HepG2 (cell line): Measurements from ENCODE around the gene C1QTNF5. TPM values are rescaled to one million over a fixed set of nuclear protein-coding genes. Genes with fewer than 3 reads are reported as not detected.

Experiments
- ATAC-seq: fragments of 200-7000 bp; cut with Tn5 transposase; 3 replicates; pipeline ENCODE4 v1.9.1; 2020; ENCODE audit warnings: mild to moderate bottlenecking, moderate library complexity
- BruUV-seq: library from RNA; stranded (reverse); fragments of 400-500 nt; replicated peaks from 2 replicates; lab custom pipeline; 2021; lab: Mats Ljungman, UMichigan
- CTCF ChIA-PET: fragments of 300-600 bp; formaldehyde crosslinking; extraction: SDS; loops from one replicate; lab custom pipeline; 2021; ENCODE audit warnings: low total read pairs, inconsistent platforms, low intra/inter-chr PET ratio; lab: Yijun Ruan, JAX
- POLR2A ChIA-PET: fragments of 350-600 bp; sonication (Branson Sonifier 250); formaldehyde crosslinking; loops from one replicate; lab custom pipeline; 2020; ENCODE audit warnings: antibody characterized with exemption, inconsistent platforms; lab: Yijun Ruan, JAX
- DNase-seq: peaks from one replicate; pipeline ENCODE4 v3.0.0-alpha.2; 2015; ENCODE audit warnings: low spot score
- FAIRE-seq: peaks from 3 replicates; lab custom pipeline; 2011; peaks lifted over from hg19 to GRCh38; lab: Jason Lieb, UNC
- H2AFZ ChIP-seq: one replicate; pipeline ENCODE4 v1.6.1; 2011; ENCODE audit warnings: low read length, inconsistent platforms
- H3K27ac ChIP-seq: fragments of 300-600 bp; 3 replicates; pipeline ENCODE4 v1.8.0; 2011; ENCODE audit warnings: mixed run types, mild to moderate bottlenecking, mixed read lengths, low read length, inconsistent platforms; ENCODE audit not compliant: insufficient read depth; ENCODE audit errors: extremely low read length
- H3K27me3 ChIP-seq, 2 experiments: fragments of 200-600 bp in 1 of 2; 2 replicates in 1 of 2; 3 replicates in 1 of 2; pipeline versions ENCODE4 v1.6.0 to v1.8.0; 2011; ENCODE audit warnings: low read length in 2 of 2, mild to moderate bottlenecking in 2 of 2, moderate library complexity in 2 of 2, inconsistent platforms in 1 of 2; ENCODE audit not compliant: insufficient read depth in 2 of 2, control insufficient read depth in 1 of 2
- H3K36me3 ChIP-seq, 2 experiments: fragments of 200-600 bp in 1 of 2; replicated peaks in 1 of 2; 2 replicates in 1 of 2; 3 replicates in 1 of 2; pipeline versions ENCODE4 v1.5.1 to v1.8.0; 2011; ENCODE audit warnings: low read length in 2 of 2, inconsistent platforms in 1 of 2; ENCODE audit not compliant: insufficient read depth in 2 of 2, control insufficient read depth in 1 of 2
- H3K4me1 ChIP-seq: 2 replicates; pipeline ENCODE4 v1.5.1; 2012; ENCODE audit warnings: low read length, inconsistent platforms; ENCODE audit not compliant: insufficient read depth
- H3K4me2 ChIP-seq: 2 replicates; pipeline ENCODE4 v1.6.0; 2011; ENCODE audit warnings: low read depth, low read length, inconsistent platforms
- H3K4me3 ChIP-seq, 3 experiments: fragments of 200-600 bp in 1 of 3; sonication (generic), shearing (Covaris generic) in 1 of 3; replicated peaks in 1 of 3; 2 replicates each; pipeline ENCODE4 v1.5.1; 2011 to 2016; ENCODE audit warnings: low read length in 3 of 3, inconsistent platforms in 2 of 3, low read depth in 2 of 3, mild to moderate bottlenecking in 2 of 3, control low read depth in 1 of 3, mixed read lengths in 1 of 3; ENCODE audit not compliant: insufficient read depth in 1 of 3
- H3K79me2 ChIP-seq: one replicate; pipeline ENCODE4 v1.6.1; 2011; ENCODE audit warnings: low read length, inconsistent platforms; ENCODE audit not compliant: insufficient read depth
- H3K9ac ChIP-seq: 2 replicates; pipeline ENCODE4 v1.6.0; 2011; ENCODE audit warnings: mild to moderate bottlenecking, low read depth, low read length, inconsistent platforms; ENCODE audit not compliant: insufficient read depth
- H3K9me3 ChIP-seq: 2 replicates; pipeline ENCODE4 v1.5.1; 2012; ENCODE audit warnings: mild to moderate bottlenecking, low read length
- H4K20me1 ChIP-seq: 2 replicates; pipeline ENCODE4 v1.6.0; 2011; ENCODE audit warnings: inconsistent platforms, mild to moderate bottlenecking, low read length, moderate library complexity; ENCODE audit not compliant: insufficient read depth
- FOXA1 ChIP-seq, 2 experiments: fragments of 450-650 bp in 1 of 2; sonication (generic) in 1 of 2; formaldehyde crosslinking in 1 of 2; IDR thresholded peaks; 2 replicates each; pipeline versions ENCODE4 v1.4.0 to v1.6.1; 2016 to 2020; ENCODE audit warnings: missing genetic modification reagents in 1 of 2
- MXI1 ChIP-seq: IDR thresholded peaks from 3 replicates; pipeline ENCODE4 v1.6.1; 2012; ENCODE audit warnings: low read depth, low read length, inconsistent platforms, borderline replicate concordance
- SP5 ChIP-seq: IDR thresholded peaks from 2 replicates; pipeline ENCODE4 v1.6.1; 2016; ENCODE audit warnings: low read depth, borderline replicate concordance
- TSC22D2 ChIP-seq: sonication (generic); formaldehyde crosslinking; IDR thresholded peaks from 2 replicates; pipeline ENCODE4 v1.5.1; 2020; ENCODE audit warnings: missing genetic modification reagents, mild to moderate bottlenecking, borderline replicate concordance
- ZFX ChIP-seq: sonication (generic); formaldehyde crosslinking; IDR thresholded peaks from 2 replicates; pipeline ENCODE4 v1.4.0; 2020; ENCODE audit warnings: mild to moderate bottlenecking, low read depth, missing genetic modification reagents, moderate library complexity
- ZMAT3 ChIP-seq: sonication (generic); formaldehyde crosslinking; conservative IDR thresholded peaks from 2 replicates; pipeline ENCODE4 v1.7.0; 2021; ENCODE audit warnings: missing genetic modification reagents
- ZNF33A ChIP-seq: sonication (generic); formaldehyde crosslinking; IDR thresholded peaks from 2 replicates; pipeline ENCODE4 v1.5.1; 2020; ENCODE audit warnings: missing genetic modification reagents, mild to moderate bottlenecking, moderate library complexity, borderline replicate concordance
- ZNF652 ChIP-seq: IDR thresholded peaks from 2 replicates; pipeline ENCODE4 v1.6.1; 2016; ENCODE audit warnings: low read depth, borderline replicate concordance
- ZNF724P ChIP-seq: sonication (generic); formaldehyde crosslinking; IDR thresholded peaks from 2 replicates; pipeline ENCODE4 v1.8.0; 2022; ENCODE audit warnings: missing genetic modification reagents, borderline replicate concordance
- ZNF883 ChIP-seq: sonication (generic); formaldehyde crosslinking; IDR thresholded peaks from 2 replicates; pipeline ENCODE4 v1.5.1; 2020; ENCODE audit warnings: mild to moderate bottlenecking, missing genetic modification reagents; ENCODE audit errors: not compliant biosample characterization
- WGBS: methylation state at CpG from one replicate; pipeline ENCODE4 v1.1.6; 2017; ENCODE audit warnings: low lambda C conversion rate; 5-methylcytosine and 5-hydroxymethylcytosine counted together
- in situ Hi-C: cut with HindIII; loops from 2 replicates; pipeline ENCODE4 v1.10.0; 2017; ENCODE audit warnings: low pct_unique_long_range_greater_than_20kb; ENCODE audit not compliant: extremely low pct_ligation_motif_present
- intact Hi-C: fragments of 100-400 bp; cut with micrococcal nuclease; formaldehyde crosslinking; loops from one replicate; pipeline ENCODE4 v1.10.0; 2022; ENCODE audit not compliant: unreplicated experiment
- polyA plus RNA-seq, 8 experiments: library from polyadenylated mRNA; depleted of rRNA in 3 of 8; stranded (reverse) in 7 of 8; unstranded in 1 of 8; fragments of >200 nt; fragmentation: Illumina TruSeq in 4 of 8; extraction: Trizol in 4 of 8; gene quantifications; 2 replicates each; pipeline versions ENCODE4 v1.2.1 to v1.2.3, GENCODE V29; 2011 to 2016; ENCODE audit warnings: low read depth in 4 of 8, missing spikeins in 1 of 8, mixed read lengths in 1 of 8; ENCODE audit not compliant: insufficient read depth in 1 of 8
- total RNA-seq, 5 experiments: library from RNA; depleted of rRNA; stranded (reverse); fragments of >200 nt; fragmentation: Illumina TruSeq; extraction: Trizol; gene quantifications; 2 replicates each; pipeline ENCODE4 v1.2.3, GENCODE V29; 2016; ENCODE audit warnings: low read depth in 1 of 5
- TF ChIP-seq, protein P1 (sequence below): sonication (generic); formaldehyde crosslinking; IDR thresholded peaks from 2 replicates; pipeline ENCODE4 v1.9.0; 2022; ENCODE audit warnings: low read depth, missing genetic modification reagents
- TF ChIP-seq, protein P2 (sequence below): sonication (generic); formaldehyde crosslinking; IDR thresholded peaks from 2 replicates; pipeline ENCODE4 v1.5.0; 2020; ENCODE audit warnings: mild to moderate bottlenecking, missing genetic modification reagents
- TF ChIP-seq, protein P3 (sequence below): sonication (generic); formaldehyde crosslinking; IDR thresholded peaks from 2 replicates; pipeline ENCODE4 v1.8.0; 2022; ENCODE audit warnings: mild to moderate bottlenecking, missing genetic modification reagents, borderline replicate concordance

C1QTNF5 gene
- total and polyA plus RNA-seq, 2 of the 13 experiments (the other 11 are each of a cell fraction or from before 2014, with no cell fraction given): 0.86 to 1.2 TPM

DNA sequence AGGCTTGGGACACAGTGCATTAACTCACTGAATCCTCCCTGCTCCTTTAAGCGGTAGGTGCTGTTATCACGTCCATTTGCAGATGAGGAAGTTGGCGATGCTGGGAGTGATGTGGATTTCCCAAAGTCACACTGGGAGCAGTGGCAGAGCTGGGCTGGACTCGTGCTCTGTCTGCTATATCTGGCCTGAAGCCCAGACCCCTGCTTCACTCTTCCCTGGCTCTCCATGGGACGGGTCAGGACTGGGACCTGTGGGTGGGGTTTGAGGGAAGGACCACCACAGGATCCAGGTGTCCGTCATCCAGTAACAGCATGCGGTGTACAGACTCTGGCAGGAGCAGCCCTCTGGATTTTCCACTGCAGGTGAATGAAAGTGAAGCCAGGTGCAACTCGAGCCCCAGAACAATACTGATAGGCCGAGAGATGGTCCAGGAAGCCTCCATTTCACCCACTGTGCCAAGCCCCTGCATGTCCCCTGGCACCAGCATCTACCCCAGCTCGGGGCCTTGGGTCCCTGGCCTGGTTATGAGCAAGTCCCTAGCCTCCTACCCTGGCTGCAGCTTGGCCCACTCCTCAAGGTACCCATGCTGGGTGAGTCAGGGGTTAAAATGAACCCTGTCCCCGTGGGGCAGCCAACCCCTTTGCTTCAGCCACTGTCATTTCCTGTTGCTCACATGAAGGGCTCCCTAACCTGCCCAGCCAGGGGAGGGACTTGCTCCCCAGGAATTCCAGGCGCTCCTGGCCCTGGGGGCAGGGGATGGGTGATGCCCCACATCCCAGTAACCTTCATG, 36.6 kb upstream of the C1QTNF5 start:
- Histone ChIP-seq H3K27me3 (no peaks in the 10 kb centered on the region; a peak in 1 of 5 replicates), H3K79me2 (peaks cover 28% of the 10 kb centered on the region), H3K27ac (peak overlapping the region; percentile 68), H3K4me1 (peaks cover 92% of the 10 kb centered on the region), H3K9ac (0 out of 2 replicates have a peak overlapping the region, but pooled peaks have one; percentile 18), H3K36me3 (no peaks in the 10 kb centered on the region), H2AFZ (no peak overlapping the region), H3K4me2 (peak overlapping the region; percentile 42), H3K9me3 (no peaks in the 10 kb centered on the region), H4K20me1 (no peaks in the 10 kb centered on the region), H3K4me3 (peak overlapping the region in 1 of 3 experiments; percentile 25; a peak in 1 of 6 replicates)
- no TSS peak for BruUV-seq
- ATAC-seq (no peak), DNase-seq (no peak), FAIRE-seq (no peak)
- in situ Hi-C loops: loop anchor here (5.0 kb wide), 1 partner anchor 95 kb away; no protein-coding TSS in a partner anchor
- ChIA-PET POLR2A (interaction anchor here (0.9 to 4.4 kb wide), 11 partner anchors 9 to 805 kb away, joined by 3 to 22 read pairs (median 10); partner anchors contain the start of genes ARCN1, C1QTNF5, CBL and MCAM), CTCF (interaction anchor here (1.3 kb wide), 1 partner anchor 37 kb away, joined by 3 read pairs; no protein-coding TSS in a partner anchor)
- 71% methylated on average over 11 of the region's 12 CpGs for WGBS
- intact Hi-C loops: no loop called here
- TF ChIP-seq MXI1 (no peak), ZNF883 (CRISPR knock-in tag) (no peak), ZMAT3 (no peak), ZNF724P (CRISPR knock-in tag) (no peak), ZFX (peak; percentile 7; the same call in 1 of the 2 replicates), ZNF33A (CRISPR knock-in tag) (no peak), SP5 (0 out of 2 replicates have a peak, but pooled peaks have one; percentile 8), ZNF652 (CRISPR knock-in tag) (peak; percentile 86), TSC22D2 (CRISPR knock-in tag) (no peak), FOXA1 (IDR thresholded peaks at IDR 0.05) (no peak), FOXA1 (CRISPR knock-in tag; IDR thresholded peaks at IDR 0.05) (no peak)
- TF ChIP-seq, protein P1, sequence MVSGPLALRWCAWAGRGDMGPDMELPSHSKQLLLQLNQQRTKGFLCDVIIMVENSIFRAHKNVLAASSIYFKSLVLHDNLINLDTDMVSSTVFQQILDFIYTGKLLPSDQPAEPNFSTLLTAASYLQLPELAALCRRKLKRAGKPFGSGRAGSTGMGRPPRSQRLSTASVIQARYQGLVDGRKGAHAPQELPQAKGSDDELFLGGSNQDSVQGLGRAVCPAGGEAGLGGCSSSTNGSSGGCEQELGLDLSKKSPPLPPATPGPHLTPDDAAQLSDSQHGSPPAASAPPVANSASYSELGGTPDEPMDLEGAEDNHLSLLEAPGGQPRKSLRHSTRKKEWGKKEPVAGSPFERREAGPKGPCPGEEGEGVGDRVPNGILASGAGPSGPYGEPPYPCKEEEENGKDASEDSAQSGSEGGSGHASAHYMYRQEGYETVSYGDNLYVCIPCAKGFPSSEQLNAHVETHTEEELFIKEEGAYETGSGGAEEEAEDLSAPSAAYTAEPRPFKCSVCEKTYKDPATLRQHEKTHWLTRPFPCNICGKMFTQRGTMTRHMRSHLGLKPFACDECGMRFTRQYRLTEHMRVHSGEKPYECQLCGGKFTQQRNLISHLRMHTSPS (CRISPR knock-in tag): peak; percentile 42; the same call in 1 of the 2 replicates
- TF ChIP-seq, protein P2, sequence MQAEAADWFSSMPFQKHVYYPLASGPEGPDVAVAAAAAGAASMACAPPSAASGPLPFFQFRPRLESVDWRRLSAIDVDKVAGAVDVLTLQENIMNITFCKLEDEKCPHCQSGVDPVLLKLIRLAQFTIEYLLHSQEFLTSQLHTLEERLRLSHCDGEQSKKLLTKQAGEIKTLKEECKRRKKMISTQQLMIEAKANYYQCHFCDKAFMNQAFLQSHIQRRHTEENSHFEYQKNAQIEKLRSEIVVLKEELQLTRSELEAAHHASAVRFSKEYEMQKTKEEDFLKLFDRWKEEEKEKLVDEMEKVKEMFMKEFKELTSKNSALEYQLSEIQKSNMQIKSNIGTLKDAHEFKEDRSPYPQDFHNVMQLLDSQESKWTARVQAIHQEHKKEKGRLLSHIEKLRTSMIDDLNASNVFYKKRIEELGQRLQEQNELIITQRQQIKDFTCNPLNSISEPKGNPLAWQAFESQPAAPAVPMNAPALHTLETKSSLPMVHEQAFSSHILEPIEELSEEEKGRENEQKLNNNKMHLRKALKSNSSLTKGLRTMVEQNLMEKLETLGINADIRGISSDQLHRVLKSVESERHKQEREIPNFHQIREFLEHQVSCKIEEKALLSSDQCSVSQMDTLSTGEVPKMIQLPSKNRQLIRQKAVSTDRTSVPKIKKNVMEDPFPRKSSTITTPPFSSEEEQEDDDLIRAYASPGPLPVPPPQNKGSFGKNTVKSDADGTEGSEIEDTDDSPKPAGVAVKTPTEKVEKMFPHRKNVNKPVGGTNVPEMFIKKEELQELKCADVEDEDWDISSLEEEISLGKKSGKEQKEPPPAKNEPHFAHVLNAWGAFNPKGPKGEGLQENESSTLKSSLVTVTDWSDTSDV (CRISPR knock-in tag): no peak
- TF ChIP-seq, protein P3, sequence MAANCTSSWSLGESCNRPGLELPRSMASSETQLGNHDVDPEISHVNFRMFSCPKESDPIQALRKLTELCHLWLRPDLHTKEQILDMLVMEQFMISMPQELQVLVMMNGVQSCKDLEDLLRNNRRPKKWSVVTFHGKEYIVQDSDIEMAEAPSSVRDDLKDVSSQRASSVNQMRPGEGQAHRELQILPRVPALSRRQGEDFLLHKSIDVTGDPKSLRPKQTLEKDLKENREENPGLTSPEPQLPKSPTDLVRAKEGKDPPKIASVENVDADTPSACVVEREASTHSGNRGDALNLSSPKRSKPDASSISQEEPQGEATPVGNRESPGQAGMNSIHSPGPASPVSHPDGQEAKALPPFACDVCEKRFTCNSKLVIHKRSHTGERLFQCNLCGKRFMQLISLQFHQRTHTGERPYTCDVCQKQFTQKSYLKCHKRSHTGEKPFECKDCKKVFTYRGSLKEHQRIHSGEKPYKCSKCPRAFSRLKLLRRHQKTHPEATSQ (CRISPR knock-in tag): no peak
